GM23338 (cell line): ENCODE data around the gene JAZF1.

ENCODE experiments used
- CREB1 ChIP-seq: fragments of 250-450 bp; sonication (Bioruptor Pico); IDR thresholded peaks from 2 replicates; pipeline ENCODE4 v1.5.0; 2020; ENCODE audit warnings: low read depth, mild to moderate bottlenecking, moderate library complexity
- EZH2 ChIP-seq: fragments of 200-600 bp; sonication (generic); IDR thresholded peaks from one replicate; pipeline ENCODE4 v1.8.0; 2017; ENCODE audit warnings: antibody characterized with exemption, mild to moderate bottlenecking, low read depth; ENCODE audit not compliant: unreplicated experiment
- EZH2phosphoT487 ChIP-seq: fragments of 200-600 bp; sonication (generic); IDR thresholded peaks from one replicate; pipeline ENCODE4 v1.8.1; 2018; ENCODE audit warnings: antibody characterized with exemption; ENCODE audit not compliant: unreplicated experiment
- JUNB ChIP-seq: IDR thresholded peaks from one replicate; pipeline ENCODE4 v1.6.1; 2016; ENCODE audit warnings: antibody characterized with exemption; ENCODE audit not compliant: unreplicated experiment
- POLR2AphosphoS5 ChIP-seq: IDR thresholded peaks from 2 replicates; pipeline ENCODE4 v1.6.1; 2016; ENCODE audit warnings: antibody characterized with exemption, low read depth
- ZNF114 ChIP-seq: fragments of 250-450 bp; sonication (Bioruptor Pico); IDR thresholded peaks from 2 replicates; pipeline ENCODE4 v1.5.0; 2020; ENCODE audit warnings: mild to moderate bottlenecking, moderate library complexity
- TF ChIP-seq, protein P1 (sequence below), 2 experiments: fragments of 200-600 bp in 1 of 2; sonication (generic) in 1 of 2; conservative IDR thresholded peaks; 2 replicates each; pipeline versions ENCODE4 v1.5.1 to v1.6.1; 2016 to 2017; ENCODE audit warnings: antibody characterized with exemption in 2 of 2, low read depth in 2 of 2, mild to moderate bottlenecking in 2 of 2, moderate library complexity in 1 of 2
- TF ChIP-seq, protein P2 (sequence below): IDR thresholded peaks from one replicate; pipeline ENCODE4 v1.6.1; 2018; ENCODE audit warnings: antibody characterized with exemption; ENCODE audit not compliant: unreplicated experiment
- TF ChIP-seq, protein P3 (sequence below): IDR thresholded peaks from 2 replicates; pipeline ENCODE4 v1.6.1; 2016; ENCODE audit warnings: antibody characterized with exemption

DNA sequence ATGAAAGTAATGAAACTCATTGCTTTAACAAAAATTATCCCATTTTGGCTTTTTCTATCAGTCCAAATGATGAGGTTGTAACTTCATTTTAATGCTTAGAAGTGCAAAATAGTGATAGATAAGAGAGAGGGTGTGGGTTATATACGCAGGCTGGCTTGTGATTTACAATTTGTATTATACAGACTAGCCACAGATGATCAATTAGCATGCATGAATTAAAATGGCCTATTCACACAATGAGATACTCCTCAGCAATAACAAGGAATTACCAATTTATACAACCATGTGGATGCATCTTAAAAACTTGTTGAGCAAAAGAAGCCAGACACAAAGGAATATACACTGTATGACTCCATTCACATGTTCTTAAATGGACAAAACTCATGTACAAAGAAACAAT is 45.4 kb upstream of the JAZF1 start:
- TF ChIP-seq EZH2 = no peak
- TF ChIP-seq, protein P1, sequence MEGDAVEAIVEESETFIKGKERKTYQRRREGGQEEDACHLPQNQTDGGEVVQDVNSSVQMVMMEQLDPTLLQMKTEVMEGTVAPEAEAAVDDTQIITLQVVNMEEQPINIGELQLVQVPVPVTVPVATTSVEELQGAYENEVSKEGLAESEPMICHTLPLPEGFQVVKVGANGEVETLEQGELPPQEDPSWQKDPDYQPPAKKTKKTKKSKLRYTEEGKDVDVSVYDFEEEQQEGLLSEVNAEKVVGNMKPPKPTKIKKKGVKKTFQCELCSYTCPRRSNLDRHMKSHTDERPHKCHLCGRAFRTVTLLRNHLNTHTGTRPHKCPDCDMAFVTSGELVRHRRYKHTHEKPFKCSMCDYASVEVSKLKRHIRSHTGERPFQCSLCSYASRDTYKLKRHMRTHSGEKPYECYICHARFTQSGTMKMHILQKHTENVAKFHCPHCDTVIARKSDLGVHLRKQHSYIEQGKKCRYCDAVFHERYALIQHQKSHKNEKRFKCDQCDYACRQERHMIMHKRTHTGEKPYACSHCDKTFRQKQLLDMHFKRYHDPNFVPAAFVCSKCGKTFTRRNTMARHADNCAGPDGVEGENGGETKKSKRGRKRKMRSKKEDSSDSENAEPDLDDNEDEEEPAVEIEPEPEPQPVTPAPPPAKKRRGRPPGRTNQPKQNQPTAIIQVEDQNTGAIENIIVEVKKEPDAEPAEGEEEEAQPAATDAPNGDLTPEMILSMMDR (conservative IDR thresholded peaks at IDR 0.05; ENCODE audit: low read depth in 2 of 2) = no peak
- TF ChIP-seq POLR2AphosphoS5 = no peak
- TF ChIP-seq, protein P2, sequence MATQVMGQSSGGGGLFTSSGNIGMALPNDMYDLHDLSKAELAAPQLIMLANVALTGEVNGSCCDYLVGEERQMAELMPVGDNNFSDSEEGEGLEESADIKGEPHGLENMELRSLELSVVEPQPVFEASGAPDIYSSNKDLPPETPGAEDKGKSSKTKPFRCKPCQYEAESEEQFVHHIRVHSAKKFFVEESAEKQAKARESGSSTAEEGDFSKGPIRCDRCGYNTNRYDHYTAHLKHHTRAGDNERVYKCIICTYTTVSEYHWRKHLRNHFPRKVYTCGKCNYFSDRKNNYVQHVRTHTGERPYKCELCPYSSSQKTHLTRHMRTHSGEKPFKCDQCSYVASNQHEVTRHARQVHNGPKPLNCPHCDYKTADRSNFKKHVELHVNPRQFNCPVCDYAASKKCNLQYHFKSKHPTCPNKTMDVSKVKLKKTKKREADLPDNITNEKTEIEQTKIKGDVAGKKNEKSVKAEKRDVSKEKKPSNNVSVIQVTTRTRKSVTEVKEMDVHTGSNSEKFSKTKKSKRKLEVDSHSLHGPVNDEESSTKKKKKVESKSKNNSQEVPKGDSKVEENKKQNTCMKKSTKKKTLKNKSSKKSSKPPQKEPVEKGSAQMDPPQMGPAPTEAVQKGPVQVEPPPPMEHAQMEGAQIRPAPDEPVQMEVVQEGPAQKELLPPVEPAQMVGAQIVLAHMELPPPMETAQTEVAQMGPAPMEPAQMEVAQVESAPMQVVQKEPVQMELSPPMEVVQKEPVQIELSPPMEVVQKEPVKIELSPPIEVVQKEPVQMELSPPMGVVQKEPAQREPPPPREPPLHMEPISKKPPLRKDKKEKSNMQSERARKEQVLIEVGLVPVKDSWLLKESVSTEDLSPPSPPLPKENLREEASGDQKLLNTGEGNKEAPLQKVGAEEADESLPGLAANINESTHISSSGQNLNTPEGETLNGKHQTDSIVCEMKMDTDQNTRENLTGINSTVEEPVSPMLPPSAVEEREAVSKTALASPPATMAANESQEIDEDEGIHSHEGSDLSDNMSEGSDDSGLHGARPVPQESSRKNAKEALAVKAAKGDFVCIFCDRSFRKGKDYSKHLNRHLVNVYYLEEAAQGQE = no peak
- TF ChIP-seq JUNB = no peak
- TF ChIP-seq CREB1 (CRISPR knock-in tag) = no peak
- no peak for TF ChIP-seq EZH2phosphoT487
- TF ChIP-seq ZNF114 = no peak
- TF ChIP-seq, protein P3, sequence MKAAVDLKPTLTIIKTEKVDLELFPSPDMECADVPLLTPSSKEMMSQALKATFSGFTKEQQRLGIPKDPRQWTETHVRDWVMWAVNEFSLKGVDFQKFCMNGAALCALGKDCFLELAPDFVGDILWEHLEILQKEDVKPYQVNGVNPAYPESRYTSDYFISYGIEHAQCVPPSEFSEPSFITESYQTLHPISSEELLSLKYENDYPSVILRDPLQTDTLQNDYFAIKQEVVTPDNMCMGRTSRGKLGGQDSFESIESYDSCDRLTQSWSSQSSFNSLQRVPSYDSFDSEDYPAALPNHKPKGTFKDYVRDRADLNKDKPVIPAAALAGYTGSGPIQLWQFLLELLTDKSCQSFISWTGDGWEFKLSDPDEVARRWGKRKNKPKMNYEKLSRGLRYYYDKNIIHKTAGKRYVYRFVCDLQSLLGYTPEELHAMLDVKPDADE = no peak
